Measurements from ENCODE around the gene PLEKHA7.

The PLEKHA7 gene

DNA sequence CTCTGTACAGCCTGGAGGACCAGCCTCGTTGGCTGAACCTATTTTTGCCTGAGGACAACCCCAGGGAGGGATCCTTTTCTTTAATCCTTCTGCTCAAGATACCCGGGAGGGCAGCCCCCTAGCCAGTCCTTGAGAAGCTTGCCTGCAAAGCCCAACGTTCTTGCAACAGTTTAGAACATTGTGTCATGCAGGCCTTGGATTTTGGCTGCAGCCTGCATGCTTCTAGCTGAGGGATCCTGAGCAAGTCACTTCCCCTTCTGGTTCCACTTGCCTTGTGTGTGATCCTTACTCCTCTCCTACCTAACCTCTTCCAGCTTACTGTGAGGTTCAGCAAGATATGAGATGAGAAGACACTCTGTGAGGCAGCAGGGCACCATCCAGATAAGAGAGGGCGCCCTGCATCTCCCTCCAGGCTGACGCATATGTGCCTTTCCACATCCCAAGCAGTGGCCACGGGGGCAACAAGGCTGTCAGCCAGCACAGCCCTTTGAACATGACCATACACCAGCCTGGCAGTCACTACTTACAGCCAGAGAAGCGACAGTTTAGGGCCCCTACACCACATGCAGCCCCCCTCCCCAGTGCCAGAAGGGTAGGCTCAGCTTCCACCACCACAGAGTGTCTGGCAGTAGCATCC lies 199.7 kb downstream of the PLEKHA7 start:
- Histone ChIP-seq H3K9me3 (no peaks in the 10 kb centered on the region), H3K36me3 (no peaks in the 10 kb centered on the region), H3K4me1 (no peaks in the 10 kb centered on the region), H3K27me3 (no peaks in the 10 kb centered on the region), H3K4me3 (ENCODE audit: low read depth, low read length) (no peak overlapping the region)
- DNase-seq, result no peak
- TF ChIP-seq, protein P1, sequence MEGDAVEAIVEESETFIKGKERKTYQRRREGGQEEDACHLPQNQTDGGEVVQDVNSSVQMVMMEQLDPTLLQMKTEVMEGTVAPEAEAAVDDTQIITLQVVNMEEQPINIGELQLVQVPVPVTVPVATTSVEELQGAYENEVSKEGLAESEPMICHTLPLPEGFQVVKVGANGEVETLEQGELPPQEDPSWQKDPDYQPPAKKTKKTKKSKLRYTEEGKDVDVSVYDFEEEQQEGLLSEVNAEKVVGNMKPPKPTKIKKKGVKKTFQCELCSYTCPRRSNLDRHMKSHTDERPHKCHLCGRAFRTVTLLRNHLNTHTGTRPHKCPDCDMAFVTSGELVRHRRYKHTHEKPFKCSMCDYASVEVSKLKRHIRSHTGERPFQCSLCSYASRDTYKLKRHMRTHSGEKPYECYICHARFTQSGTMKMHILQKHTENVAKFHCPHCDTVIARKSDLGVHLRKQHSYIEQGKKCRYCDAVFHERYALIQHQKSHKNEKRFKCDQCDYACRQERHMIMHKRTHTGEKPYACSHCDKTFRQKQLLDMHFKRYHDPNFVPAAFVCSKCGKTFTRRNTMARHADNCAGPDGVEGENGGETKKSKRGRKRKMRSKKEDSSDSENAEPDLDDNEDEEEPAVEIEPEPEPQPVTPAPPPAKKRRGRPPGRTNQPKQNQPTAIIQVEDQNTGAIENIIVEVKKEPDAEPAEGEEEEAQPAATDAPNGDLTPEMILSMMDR (IDR thresholded peaks at IDR 0.05; ENCODE audit: low read depth, low read length), result no peak

DNA sequence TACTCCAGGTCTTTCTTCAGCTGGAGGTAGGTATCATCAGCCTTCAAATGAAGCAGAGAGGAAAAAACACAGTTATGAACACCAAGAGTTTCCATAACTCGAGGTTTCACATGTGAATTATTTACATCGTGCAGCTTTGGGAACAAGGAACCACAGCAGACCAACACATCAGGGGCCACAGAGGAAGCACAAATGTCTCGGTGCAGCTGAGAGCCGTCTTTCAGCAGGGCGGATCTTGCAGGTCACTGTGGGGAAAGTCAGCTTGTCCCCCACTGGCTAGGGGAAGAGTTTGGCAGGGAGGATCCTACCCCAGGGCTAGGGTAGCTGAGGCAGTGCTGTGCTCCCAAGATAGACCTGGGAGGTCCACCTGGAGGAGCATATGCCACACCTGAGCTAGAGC lies 201.1 kb downstream of the PLEKHA7 start:
- Histone ChIP-seq H3K36me3 (no peaks in the 10 kb centered on the region), H3K4me1 (no peaks in the 10 kb centered on the region), H3K4me3 (ENCODE audit: low read depth, low read length) (no peak overlapping the region), H3K27me3 (no peaks in the 10 kb centered on the region), H3K9me3 (no peaks in the 10 kb centered on the region)
- no peak for DNase-seq
- TF ChIP-seq, protein P1 (IDR thresholded peaks at IDR 0.05; ENCODE audit: low read depth, low read length), result no peak

DNA sequence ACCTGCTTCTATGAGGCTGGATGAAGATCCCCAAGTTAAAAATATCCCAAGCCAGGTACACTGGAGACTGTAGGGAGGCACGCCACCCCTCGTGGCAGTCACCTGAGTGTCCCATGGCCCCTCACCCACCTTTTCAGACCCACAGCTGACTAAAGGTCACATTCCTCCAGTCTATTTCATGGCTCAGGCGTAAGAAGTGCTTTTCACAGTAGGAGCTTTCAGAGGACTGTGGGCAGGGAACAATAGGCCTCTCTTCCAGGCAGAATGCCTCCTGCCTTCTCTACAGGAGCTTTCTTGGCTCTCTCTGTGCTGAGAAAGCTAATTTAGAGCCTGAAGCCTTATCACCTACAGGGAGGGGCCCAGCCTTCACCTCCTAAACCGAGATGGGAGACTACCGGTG lies 201.9 kb downstream of the PLEKHA7 start:
- no peak for DNase-seq
- Histone ChIP-seq H3K27me3 (no peaks in the 10 kb centered on the region), H3K9me3 (no peaks in the 10 kb centered on the region), H3K36me3 (no peaks in the 10 kb centered on the region), H3K4me1 (no peaks in the 10 kb centered on the region), H3K4me3 (ENCODE audit: low read depth, low read length) (no peak overlapping the region)
- TF ChIP-seq, protein P1 (IDR thresholded peaks at IDR 0.05; ENCODE audit: low read depth, low read length), result no peak

DNA sequence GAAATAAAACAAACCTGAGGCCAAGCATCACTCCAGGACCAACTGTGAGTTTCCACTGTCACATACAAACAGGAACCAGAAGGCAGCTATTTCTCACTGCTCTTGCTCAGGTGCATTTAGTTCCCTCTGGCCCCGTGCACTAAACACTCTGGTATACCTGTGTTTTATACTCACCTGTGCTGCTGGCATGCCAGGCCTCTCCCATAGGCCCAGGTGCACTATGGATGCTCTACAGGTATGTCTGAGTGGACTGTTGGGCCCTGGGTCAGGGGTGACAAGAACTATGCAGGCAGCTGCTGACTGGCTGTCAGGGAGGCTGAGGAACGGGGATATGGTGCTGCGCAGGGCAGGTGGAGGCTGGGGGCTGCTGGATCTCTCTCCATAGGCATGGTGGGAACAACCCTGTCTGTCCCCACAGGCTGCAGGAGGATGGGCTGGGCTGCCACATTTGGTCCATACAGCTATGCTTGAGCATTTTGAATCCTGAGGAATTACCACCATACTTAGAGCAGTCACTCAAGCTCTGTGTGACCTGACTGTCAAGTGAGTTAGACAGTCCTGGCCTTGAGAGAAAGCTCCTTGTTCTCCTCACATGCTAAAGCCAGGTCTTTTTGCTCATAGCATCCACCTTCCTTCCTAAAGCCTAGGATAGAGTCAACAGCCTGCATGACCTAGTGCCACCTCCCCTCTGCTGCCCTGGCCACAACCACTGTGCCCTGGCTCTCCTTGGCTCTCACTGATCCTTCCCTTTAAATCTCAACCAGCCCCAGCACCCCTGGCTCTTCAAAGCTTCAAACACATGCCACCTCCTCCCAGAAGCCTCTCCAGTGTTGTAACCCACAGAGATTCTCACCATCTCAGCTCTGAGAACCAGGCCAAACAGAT lies 202.8 kb downstream of the PLEKHA7 start:
- TF ChIP-seq, protein P1 (IDR thresholded peaks at IDR 0.05; ENCODE audit: low read depth, low read length), result no peak
- no peak for DNase-seq
- H3K9me3 ChIP-seq, result no peaks in the 10 kb centered on the region
- H3K4me3 ChIP-seq (ENCODE audit: low read depth, low read length), result no peak overlapping the region
- no peaks in the 10 kb centered on the region for H3K27me3 ChIP-seq
- H3K4me1 ChIP-seq, result no peaks in the 10 kb centered on the region
- H3K36me3 ChIP-seq, result no peaks in the 10 kb centered on the region

DNA sequence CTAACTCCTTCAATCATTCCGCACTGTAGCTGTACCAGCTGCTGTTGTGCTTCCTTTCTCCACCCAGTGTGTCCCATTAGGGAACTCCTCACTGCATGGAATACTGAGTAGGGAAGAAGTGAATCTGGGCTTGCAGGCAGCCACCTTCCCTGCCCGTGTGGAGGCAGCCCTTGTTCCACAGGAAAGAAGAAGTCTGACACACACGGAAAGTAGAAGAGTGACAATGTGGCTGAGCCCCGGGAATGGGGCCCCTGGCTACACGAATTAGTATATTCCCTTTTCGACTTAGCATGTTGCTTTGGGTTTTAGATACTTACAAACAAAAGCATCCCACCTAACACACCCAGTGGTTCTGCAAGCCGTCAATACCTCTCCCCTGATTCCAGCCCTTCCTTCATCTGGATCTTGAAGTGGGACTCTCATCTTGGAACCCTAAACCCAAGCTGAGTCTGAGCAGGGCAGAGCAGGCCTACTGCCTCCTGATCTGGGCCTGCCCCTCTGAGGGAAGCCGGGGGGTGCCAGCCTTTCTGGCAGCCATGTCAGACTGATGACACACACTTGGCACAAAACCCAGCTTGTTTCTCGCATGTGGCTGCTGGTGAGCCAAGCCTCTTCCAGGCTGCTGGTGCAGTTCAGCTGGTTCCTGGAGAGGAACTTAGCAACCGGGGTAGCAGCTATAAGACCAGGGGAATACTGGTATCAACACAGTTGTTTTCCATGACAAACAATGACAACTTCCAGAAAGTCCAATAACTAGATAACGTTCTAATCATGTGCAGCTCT lies 204.1 kb downstream of the PLEKHA7 start:
- DNase-seq, result no peak
- Histone ChIP-seq H3K4me3 (ENCODE audit: low read depth, low read length) (no peak overlapping the region), H3K27me3 (no peaks in the 10 kb centered on the region), H3K9me3 (no peaks in the 10 kb centered on the region), H3K36me3 (no peaks in the 10 kb centered on the region), H3K4me1 (no peaks in the 10 kb centered on the region)
- TF ChIP-seq, protein P1 (IDR thresholded peaks at IDR 0.05; ENCODE audit: low read depth, low read length), result no peak

All from BE2C (cell line).